ENCODE measurements around the gene PLEKHA3.
"Not testable (repeated sequence)": the region's sequence is repeated elsewhere in the genome, so short reads cannot be mapped to it uniquely, and the experiment has no call there.

The PLEKHA3 gene

GRCh38 chr2:178480227-178481181 is at the start of gene PLEKHA3:
Gene PLEKHA3, plus strand, starts transcription at chr2:178480457. Its CDS starts 413 bp downstream, at chr2:178480870.
- DNase-seq = peak; percentile 93
- in situ Hi-C loops (cut with MboI; ENCODE audit: low pct_unique_long_range_greater_than_20kb, low sequenced_read_pairs) = no loop called here

GRCh38 chr2:178436662-178437061 is 43.6 kb upstream of the PLEKHA3 start:
- in situ Hi-C loops (cut with MboI; ENCODE audit: low pct_unique_long_range_greater_than_20kb, low sequenced_read_pairs) = no loop called here

GRCh38 chr2:178441426-178441825 is 38.8 kb upstream of the PLEKHA3 start:
- DNase-seq = no peak
- in situ Hi-C loops (cut with MboI; ENCODE audit: low pct_unique_long_range_greater_than_20kb, low sequenced_read_pairs) = no loop called here

More at GRCh38 chr2:178436662-178437061, 43.6 kb upstream of the PLEKHA3 start:
- DNase-seq = no peak

GRCh38 chr2:178448968-178449661 is 31.1 kb upstream of the PLEKHA3 start:
- in situ Hi-C loops (cut with MboI; ENCODE audit: low pct_unique_long_range_greater_than_20kb, low sequenced_read_pairs) = no loop called here
- no peak for DNase-seq

- peak; percentile 8 for DNase-seq
- in situ Hi-C loops (cut with MboI; ENCODE audit: low pct_unique_long_range_greater_than_20kb, low sequenced_read_pairs) = no loop called here
Observed at GRCh38 chr2:178449700-178450523, 30.3 kb upstream of the PLEKHA3 start.

GRCh38 chr2:178450524-178450773 is 29.8 kb upstream of the PLEKHA3 start:
- DNase-seq = no peak
- in situ Hi-C loops (cut with MboI; ENCODE audit: low pct_unique_long_range_greater_than_20kb, low sequenced_read_pairs) = no loop called here

GRCh38 chr2:178450774-178451525 is 29.3 kb upstream of the PLEKHA3 start, which contains the start of the genes PJVK and PRKRA:
Gene PJVK, plus strand, starts transcription at chr2:178451378. Its CDS starts 2,032 bp downstream, at chr2:178453410.
Gene PRKRA, minus strand, starts transcription at chr2:178451175. Its CDS starts 145 bp downstream, at chr2:178451030.
- in situ Hi-C loops (cut with MboI; ENCODE audit: low pct_unique_long_range_greater_than_20kb, low sequenced_read_pairs) = no loop called here

GRCh38 chr2:178452334-178452733 is 27.9 kb upstream of the PLEKHA3 start:
- in situ Hi-C loops (cut with MboI; ENCODE audit: low pct_unique_long_range_greater_than_20kb, low sequenced_read_pairs) = no loop called here
- DNase-seq = no peak

More at GRCh38 chr2:178450774-178451525, 29.3 kb upstream of the PLEKHA3 start, which contains the start of the genes PJVK and PRKRA:
- DNase-seq = peak; percentile 96

- in situ Hi-C loops (cut with MboI; ENCODE audit: low pct_unique_long_range_greater_than_20kb, low sequenced_read_pairs) = no loop called here
- no peak for DNase-seq
Observed at GRCh38 chr2:178452870-178453269, 27.4 kb upstream of the PLEKHA3 start.

GRCh38 chr2:178455947-178456346 is 24.3 kb upstream of the PLEKHA3 start:
- DNase-seq = no peak
- in situ Hi-C loops (cut with MboI; ENCODE audit: low pct_unique_long_range_greater_than_20kb, low sequenced_read_pairs) = no loop called here

- in situ Hi-C loops (cut with MboI; ENCODE audit: low pct_unique_long_range_greater_than_20kb, low sequenced_read_pairs) = no loop called here
- DNase-seq = no peak
Observed at GRCh38 chr2:178457390-178457886, 22.8 kb upstream of the PLEKHA3 start.

GRCh38 chr2:178469219-178469849 is 10.9 kb upstream of the PLEKHA3 start:
- no peak for DNase-seq
- in situ Hi-C loops (cut with MboI; ENCODE audit: low pct_unique_long_range_greater_than_20kb, low sequenced_read_pairs) = no loop called here

GRCh38 chr2:178471313-178471712 is 8.9 kb upstream of the PLEKHA3 start:
- DNase-seq; in situ Hi-C loops (cut with MboI; ENCODE audit: low pct_unique_long_range_greater_than_20kb, low sequenced_read_pairs): not testable (repeated sequence)

GRCh38 chr2:178473373-178473772 is 6.9 kb upstream of the PLEKHA3 start:
- DNase-seq = no peak
- in situ Hi-C loops (cut with MboI; ENCODE audit: low pct_unique_long_range_greater_than_20kb, low sequenced_read_pairs) = no loop called here

GRCh38 chr2:178473931-178474330 is 6.3 kb upstream of the PLEKHA3 start:
- no peak for DNase-seq
- in situ Hi-C loops (cut with MboI; ENCODE audit: low pct_unique_long_range_greater_than_20kb, low sequenced_read_pairs) = no loop called here

GRCh38 chr2:178474560-178474959 is 5.7 kb upstream of the PLEKHA3 start:
- in situ Hi-C loops (cut with MboI; ENCODE audit: low pct_unique_long_range_greater_than_20kb, low sequenced_read_pairs) = no loop called here
- no peak for DNase-seq

- in situ Hi-C loops (cut with MboI; ENCODE audit: low pct_unique_long_range_greater_than_20kb, low sequenced_read_pairs) = no loop called here
- DNase-seq = no peak
Observed at GRCh38 chr2:178476477-178476876, 3.8 kb upstream of the PLEKHA3 start.

Measured in KBM-7 (cell line).